ENCODE results near the gene GTPBP6.
A peak's percentile ranks its signal among the peaks of the same experiment; 100 is the strongest.
"Not testable (repeated sequence)": the region's sequence is repeated elsewhere in the genome, so short reads cannot be mapped to it uniquely, and the experiment has no call there.

GTPBP6 gene

DNA sequence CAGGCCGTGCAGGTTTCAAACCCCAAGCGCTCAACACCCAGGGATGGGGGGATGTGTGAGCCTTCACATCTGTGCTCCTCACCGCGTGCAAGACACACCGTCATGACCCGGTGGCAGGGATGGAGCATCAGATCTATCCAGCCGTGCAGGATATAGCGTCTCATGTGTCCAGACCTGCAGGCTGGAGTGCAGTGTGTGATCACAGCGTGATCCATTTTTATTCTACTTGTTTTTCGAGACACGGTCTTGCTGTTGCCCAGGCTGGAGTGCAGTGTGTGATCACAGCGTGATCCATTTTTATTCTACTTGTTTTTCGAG lies 32.7 kb upstream of the GTPBP6 start:
- FAIRE-seq = not testable (repeated sequence)

DNA sequence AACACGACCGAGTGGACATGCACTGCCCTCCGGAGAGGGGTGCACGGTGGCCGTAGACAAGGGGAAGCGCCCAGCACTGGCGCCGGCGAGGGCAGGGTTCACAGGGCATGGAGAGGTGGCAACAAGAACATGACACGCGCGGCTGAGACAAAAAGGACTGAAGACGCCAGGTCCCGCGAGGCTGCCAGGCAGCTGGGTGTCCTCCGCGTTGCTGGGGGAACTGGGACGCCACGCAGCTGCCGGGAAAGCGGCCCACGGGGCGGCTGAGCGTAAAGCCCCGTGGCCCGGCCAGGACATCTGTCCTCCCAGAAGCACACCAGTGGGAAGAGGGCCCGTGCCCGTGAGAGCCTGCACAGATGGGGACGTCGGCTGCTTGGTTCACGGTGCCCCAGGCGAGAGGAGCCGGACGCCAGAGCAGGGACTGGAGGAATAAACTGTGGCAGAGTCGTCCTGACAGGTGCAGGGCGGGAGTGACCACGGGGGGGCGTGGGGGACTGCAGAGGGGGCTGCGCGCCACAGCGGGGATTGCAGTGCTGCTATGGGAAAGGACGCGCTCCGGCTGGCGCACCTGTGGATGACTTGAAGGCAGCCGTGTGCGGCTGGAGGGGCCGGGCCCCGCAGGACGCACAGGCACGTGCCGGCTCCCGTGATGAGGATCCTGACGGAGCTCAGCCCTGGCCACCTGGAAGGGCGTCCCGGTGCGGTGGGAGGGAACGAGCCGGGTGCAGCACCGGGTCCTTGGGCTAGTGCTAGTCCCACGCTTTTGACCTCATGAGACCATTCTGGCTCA lies 32.1 kb upstream of the GTPBP6 start:
- no peak for FAIRE-seq

DNA sequence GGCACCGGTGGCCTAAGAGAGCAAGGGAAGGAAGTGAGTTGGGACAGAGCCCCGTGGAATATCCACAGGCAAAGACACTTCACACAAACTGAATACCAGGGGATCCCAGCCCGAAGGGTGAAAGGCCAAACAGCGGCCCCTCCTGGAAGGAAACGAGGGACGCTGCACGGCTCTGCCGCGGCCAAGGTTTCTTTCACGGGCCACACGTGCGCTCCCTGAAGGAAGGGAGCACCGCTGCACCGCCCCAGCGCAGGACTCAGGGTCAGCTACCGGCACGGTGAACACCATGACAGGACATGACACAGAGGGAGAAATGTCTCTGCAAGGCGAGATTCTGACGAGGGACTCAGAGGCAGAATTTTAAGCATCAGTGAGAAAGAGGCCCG lies 31.5 kb upstream of the GTPBP6 start:
- FAIRE-seq = no peak

DNA sequence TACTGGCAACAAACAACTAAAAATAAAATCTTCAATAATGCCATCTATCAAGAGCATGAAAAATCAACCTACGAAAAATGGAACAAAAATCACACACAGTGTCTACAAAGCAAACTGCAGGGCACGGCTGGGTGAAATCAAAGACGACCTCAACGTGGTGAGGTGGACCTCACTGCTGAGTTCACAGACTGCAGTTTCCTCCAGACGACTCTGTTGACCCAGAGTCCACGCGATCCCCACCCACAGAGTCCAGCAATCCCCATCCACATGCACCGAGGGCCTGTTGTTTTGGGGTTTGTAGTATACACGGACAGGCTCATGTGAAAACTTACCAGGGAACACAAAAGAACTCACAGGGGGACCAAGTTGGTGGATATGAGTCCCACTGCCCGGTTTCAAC lies 31.1 kb upstream of the GTPBP6 start:
- FAIRE-seq = no peak

DNA sequence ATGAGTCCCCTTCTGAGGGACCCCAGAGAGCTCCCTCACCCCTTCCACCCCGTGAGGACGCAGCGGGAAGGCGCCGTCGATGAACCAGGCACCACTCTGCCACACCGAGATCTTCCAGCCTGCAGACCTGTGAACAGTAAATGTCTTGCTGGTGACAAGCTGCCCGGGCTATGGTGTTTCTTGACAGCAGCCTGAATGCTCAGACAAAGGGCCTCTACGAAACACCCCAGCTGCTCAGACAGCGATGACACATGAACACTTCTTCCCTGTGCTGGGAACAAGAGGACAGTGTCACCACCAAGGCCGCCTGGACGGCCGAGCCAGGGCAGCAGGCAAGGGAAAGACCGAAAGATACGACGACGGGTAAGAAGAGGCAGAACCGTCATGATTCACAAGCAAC lies 30.6 kb upstream of the GTPBP6 start:
- FAIRE-seq = no peak

DNA sequence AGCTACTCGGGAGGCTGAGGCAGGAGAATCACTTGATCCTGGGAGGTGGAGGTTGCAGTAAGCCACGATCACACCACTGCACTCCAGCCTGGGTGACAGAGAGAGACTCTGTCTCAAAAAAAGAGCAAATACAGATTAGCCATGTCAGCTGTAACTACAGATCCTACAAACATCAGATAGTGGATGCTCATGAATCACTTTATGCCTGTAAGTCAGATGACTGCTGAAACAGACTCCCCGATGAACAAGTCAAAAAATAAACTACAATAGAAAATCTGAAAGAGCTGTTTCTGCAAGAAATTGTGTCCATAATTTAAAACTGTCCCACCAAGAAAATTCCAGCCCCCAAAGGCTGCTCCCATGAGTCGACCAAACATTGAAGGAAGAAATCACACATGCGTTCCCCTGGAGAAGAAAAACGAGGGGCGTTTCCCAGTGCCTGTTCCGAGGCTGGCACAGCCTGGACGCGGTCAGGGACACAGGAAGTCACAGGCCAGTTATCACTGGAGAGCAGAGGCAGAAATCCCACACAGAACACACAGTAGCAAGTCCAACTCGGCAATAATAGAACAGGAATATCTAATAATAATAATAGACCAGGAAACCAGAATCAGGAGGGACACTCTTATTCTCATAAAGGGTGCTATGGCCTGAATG lies 30.0 kb upstream of the GTPBP6 start:
- FAIRE-seq = peak; percentile 5

DNA sequence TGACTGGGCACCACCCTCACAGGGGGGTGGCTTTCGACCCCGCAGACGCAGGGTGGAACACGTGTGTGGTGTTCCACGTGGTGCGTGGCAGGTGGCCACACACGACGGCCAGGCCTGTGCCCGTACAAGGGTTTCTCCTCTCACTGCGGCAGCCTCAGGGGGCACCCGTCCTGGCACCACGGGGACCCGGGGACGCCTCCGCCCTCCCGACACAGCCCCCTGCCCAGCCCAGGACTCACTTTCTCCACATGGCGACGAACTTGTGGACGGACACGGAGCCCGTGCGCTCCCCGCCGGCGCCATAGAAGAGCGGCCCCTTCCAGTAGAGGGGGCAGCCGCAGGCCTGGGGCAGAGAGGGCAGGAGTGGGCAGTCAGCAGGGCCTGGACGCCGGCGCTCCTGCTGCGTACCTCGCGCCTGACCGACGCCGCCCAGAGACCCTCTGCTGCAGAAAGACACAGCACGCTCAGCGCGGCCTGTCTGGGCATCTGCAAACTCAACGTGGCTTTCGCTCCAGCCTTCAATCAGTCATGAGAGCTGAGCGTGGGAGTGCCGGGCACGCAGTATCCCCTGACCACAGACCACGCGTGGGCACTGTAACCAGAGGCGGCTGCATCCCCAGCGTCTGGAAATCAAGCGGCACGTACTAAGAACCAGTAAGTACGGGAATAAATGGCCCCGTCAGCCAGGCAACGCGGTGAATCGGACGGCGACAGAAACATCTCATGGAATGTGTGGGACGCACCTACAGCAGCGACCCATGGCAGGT lies 28.9 kb upstream of the GTPBP6 start:
- FAIRE-seq = no peak

DNA sequence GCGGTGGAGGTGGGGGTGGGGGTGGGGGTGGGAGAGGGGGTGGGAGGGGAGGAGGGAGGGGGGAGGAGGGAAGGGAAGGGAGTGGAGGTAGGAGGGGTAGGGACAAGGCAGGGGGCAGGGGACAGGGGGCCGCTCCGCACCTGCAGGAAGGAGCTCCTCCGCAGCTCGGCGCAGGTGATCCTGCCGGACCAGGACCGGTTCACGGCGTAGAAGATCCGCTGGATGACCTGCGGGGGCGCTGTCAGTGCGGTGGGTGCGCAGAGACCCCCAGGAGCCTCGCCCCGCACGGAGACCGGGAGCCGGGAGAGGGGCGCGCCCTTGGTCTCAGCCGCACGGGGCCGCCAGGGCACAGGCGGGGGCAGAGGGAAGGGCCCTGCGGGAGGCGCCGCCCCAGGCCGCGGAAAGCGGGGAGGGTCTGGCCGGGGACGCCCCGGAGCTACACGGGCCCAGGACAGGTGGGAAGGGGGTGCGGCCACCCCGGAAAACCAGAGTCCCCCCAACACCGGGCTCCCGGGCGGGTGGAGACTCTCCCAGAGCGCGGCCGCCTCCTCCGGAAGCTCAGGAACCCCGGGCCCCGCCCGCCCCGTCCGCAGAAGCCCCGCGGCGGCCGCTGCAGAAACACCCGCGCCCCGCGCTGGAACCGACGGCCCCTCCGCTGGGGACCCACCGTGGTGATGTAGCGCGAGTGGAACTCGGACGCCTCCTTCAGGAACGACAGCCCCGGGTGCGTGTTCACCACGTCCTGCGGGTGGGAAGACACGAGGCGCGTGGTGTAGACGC lies 27.6 kb upstream of the GTPBP6 start:
- FAIRE-seq = no peak

DNA sequence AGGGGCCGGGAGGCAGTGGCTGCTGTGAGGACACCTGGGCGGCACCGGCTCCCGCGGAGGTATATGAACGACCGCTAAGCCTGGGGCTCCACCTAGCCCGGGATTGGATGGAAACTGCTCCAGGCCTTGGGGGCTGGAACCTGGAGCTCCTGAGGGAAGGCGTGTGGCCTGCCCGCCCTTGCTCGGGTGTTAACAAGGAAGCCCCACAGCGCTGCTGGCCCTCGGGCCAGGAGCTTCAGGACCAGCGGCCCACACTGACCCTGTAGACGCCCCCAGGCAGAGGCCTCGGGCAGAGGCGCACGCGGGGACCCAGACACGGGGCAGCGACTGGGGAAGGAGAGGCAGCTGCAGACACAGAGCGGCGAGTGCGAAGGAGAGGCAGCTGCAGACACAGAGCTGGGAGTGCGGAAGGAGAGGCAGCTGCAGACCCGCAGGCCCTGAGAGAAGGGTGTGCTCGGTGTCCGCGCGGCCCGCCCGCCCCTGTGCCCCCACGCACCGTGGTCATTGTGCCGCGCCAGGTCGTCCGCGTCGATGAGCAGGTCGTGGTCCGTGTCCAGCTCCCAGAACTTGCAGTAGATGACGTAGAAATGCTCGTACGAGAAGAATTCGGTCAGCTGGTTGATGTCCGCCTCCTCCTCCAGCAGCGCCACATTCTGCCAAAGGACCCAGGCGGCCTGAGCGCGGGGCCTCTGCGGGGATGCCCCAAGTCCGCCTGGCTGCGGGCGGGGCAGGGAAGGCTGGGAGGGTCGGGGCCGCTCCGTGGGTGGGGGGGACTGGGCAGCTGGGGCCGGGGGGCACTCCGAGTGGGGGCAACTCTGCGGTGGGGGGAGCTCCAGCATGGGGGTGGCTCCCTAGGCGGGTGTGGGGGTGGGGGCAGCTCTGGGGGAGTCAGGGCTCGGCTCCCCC lies 26.7 kb upstream of the GTPBP6 start:
- no peak for FAIRE-seq

DNA sequence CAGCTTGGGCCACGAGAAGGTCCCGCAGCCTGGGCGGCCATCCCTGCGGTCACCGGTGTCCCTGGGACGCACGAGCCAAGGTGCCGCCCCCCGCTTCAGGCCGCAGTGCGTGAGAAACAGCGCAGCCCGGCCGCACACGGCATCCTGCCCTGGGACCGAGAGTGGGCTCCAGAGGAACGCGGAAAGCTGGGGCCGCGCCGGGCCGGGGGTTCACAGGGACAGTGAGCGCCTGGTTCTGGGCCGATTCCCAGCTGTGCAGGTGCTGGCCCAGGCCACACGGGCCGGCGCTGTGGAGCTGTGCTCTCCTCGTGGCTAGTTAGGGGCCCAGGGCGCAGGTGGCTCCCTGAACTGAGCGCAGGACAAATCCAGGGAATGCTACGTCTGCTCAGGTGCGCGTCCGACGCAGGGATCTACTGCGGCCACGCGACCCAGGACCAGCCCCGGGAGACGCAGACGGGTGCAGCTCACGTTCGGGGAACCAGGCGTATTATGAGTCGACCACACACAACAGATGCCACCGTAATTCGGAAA lies 25.8 kb upstream of the GTPBP6 start:
- no peak for FAIRE-seq

DNA sequence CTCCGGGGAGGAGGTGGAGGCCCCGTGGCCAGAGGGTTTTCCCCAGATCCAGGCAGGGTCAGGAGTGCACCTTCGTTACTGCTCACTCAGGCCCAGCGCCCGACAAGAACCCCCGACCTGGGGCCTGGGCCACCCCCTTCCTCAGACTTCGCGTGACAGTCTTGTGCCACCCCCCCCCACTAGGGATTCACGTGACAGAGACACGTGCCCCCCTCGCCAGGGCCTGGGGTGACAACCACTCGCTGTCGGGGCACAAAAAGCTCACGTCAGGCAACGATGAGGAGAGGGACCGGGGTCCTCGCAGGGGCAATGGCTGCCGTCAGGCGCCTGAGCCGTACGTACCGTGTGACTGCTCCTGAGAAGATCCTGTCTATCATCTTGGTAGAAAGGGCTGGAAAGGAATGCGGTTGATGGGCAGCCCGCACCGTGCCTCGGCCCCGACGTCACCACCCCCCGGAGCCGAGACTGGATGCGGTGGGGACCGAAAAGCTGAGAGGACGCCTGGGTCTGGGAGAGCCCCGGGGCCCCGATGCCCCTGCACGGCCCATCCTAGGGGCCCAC lies 23.0 kb upstream of the GTPBP6 start:
- no peak for FAIRE-seq

DNA sequence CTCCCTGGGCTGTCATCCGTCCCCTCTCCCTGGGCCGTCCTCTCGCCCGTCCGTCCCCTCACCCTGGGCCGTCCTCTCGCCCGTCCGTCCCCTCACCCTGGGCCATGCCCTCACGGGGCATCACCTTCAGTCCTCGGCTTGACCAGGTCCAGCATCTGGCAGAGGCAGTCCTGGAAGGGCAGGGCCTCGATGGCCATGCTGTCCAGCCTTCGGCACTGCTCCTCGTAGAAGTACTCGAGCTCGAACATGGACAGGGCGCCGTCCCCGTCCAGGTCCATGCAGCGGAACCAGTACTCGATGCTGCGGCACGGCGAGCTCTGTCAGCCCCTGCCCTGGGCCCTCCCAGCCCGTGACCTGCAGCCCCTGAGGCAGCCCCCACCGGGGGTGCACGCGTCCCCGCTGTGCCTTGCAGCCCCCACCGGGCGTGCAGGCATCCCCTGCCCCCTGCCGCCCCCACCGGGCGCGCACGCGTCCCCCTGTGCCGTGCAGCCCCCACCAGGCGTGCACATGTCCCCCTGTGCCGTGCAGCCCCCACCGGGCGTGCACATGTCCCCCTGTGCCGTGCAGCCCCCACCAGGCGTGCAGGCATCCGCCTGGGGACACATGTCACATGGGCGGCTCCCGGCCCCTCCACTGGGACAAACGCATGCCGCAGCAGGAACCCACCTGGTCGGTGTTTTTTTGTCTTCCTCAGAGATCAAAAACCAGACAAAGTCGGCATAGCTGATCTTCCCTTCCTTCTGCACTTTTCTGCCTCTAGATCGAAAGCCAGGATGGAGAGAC lies 22.2 kb upstream of the GTPBP6 start:
- FAIRE-seq = no peak

DNA sequence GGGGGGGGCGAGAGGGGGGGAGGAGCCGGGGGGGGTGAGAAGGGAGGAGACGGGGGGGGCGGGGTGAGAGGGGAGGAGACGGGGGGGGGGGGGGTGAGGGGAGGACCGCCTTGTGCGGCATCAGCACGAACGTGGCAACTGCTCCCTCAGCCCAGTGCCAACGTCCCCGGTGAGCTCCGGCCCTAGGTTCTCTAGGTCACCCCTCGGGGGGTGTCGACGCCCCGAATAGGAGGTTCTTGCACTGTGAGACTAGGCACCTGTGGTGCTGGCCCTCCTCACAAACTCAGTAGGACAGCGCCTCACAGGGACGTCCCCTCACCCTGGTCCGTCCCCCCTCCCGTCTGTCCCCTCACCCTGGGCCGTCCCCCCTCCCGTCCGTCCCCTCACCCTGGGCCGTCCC lies 21.5 kb upstream of the GTPBP6 start:
- FAIRE-seq = no peak

DNA sequence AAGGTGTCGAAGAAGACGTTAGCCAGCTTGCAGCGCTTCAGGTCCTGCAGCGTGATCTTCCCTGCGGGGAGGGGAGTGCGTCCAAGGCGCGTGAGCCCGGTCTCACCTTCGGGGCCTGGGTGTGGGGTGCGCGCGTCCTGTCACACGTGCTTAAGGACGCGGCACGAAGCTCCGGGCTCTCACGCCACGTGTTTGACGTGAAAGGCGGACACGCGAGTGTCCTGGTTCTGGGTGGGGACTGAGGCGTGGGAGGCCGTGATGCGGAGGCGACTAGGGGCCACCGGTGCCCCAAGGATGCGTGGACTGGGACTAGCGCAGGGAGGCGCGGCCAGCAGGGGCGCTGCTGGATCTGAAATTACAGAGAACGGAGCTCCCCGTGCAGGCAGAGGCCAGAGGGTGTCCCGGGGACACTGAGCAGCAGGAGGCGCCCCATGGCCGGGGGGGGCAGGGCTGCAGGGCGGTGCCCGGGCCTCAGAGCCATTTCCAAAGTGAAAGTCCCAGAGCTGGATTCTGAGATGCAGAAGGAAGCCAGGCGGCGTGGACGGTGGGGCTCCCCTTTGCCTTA lies 20.3 kb upstream of the GTPBP6 start:
- no peak for FAIRE-seq

DNA sequence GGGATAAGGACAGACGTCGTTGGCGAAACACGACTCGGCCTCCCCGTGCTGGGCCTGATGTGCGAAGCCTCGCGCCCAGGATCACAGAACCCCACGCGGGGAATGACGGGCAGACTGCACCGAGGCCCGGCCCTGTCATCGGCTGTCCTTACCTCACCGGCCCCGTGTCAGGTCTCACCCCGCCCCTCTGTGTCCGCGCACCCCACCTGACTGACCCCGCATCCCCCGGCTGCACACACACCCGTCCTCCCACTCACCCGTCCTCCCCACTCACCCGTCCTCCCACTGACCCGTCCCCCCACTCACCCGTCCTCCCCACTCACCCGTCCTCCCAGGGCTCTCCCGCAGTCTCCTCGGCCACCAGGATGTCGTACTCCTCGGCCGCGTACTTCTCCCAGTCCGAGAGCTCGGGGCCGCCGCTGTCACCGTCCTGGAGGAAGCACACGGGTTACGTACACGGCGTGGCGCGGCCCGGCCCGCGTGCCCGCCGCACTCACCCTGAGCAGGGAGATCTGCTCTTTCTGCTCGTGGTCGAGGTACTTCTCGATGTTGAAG lies 19.8 kb upstream of the GTPBP6 start:
- FAIRE-seq = no peak

DNA sequence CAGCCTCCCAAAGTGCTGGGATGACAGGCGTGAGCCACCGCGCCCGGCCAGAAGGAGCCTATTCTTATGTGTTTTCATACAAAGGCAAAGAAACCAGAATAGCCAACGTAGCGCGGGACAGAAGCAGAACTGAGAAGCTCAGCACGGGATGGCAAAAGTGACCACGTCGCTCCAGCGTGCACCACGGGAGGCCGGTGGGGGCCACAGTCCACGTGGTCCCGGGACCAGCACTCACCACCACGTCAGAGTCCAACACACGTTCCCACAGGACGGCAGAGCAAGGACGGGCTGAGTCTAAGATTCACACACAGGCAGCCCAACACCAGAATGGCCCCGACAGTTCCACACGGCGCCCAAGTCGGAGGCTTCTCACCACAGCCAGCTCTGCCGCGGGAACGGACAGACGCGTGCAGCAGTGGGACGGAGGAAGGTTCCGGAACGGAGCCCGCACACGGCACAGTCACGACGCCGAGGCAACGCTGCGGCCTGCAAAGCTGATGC lies 18.8 kb upstream of the GTPBP6 start:
- FAIRE-seq = no peak

DNA sequence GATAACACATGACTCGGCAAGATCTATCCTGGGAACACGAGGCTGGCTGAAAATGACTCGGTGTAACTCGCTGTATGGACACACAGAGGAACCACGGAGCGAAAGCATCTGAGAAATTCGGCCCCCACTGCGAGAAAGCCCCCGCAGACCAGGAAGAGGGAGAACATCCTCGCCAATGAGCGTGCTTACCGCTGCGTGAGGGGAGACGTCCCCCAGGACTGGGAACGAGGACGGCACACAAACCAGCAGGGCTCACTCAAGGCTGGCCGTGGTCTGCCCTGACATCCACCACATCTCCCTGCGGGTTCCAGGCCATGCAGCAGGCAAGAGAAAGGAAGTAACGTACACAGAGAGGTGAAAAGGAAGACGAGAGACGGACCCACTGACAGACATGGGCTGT lies 17.6 kb upstream of the GTPBP6 start:
- FAIRE-seq = no peak

DNA sequence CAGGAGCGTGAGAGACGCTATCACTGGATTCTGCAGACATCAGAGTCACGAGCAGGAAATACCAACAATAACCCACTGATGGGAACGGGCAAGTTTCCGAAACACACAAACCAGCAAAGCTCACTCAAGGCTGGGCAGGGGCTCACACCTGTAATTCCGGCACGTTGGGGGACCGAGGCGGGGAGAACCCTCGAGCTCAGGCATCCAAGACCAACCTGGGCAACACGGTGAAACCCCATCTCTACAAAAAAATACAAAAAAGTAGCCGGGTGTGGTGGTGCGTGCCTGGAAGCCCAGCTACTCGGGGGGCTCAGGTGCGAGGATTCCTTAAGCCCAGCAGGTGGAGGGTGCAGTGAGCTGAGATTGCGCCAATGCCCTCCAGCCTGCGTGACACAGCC lies 17.2 kb upstream of the GTPBP6 start:
- no peak for FAIRE-seq

DNA sequence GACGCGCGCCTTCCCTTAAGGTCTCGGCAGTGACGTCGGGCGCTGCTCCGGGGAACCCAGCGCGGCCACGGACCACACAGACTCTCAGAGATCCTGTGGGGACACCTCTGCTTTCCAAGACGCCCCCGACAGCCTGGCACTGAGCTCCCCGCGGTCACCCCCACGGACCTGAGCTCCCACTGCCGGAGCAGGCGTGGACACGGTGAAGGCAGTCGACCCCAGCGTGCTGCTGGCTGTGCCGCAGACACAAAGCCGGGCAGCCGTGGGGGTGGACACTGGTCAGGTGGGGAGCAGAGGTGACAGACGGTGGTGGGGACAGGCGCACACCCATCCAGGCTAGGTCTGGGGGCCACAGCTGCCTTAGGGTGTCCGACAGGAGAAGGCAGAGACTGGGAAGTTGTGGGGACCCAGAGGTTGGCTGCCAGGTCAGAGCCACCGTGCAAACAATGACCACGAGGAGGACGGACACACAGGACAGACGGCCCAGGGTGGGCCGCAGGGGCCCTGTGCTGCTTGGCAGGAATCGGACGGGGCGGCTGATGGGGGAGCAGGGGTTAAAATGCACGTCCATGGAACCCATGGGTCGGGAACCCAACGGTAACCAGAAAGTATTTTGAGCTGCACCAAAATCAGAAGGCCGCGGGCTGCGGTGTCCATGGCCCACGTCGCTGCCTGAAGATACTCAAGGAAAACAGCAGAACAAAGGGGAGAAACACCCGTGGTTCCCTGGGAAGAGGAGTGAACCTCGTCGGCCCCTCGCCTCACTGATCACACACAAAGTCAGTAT lies 16.6 kb upstream of the GTPBP6 start:
- FAIRE-seq = no peak
